Measurements from ENCODE around the gene EDEM1.

The EDEM1 gene

GRCh38 chr3:5210926-5211325 is 23.4 kb downstream of the EDEM1 start:
- H3K4me2 ChIP-seq: no peak overlapping the region
- no peak overlapping the region for H3K4me3 ChIP-seq
- no peaks in the 10 kb centered on the region for H3K27me3 ChIP-seq
- H3K9ac ChIP-seq: peak overlapping the region in 1 of 11 experiments; percentile 7; a peak in 1 of 22 replicates
- H4K20me1 ChIP-seq: peaks cover 87 to 100% (median 99%) of the 10 kb centered on the region in 11 experiments; a peak in 21 of 22 replicates
- H3K4me1 ChIP-seq: peaks cover 31 to 85% (median 41%) of the 10 kb centered on the region in 10 experiments
- no peaks in the 10 kb centered on the region for H3K9me3 ChIP-seq (replicated peaks in 1 of 11)
- no peak for TF ChIP-seq Cebpa-rat (IDR thresholded peaks at IDR 0.05)
- H3K36me3 ChIP-seq: peaks cover 98 to 100% (median 99%) of the 10 kb centered on the region in 11 experiments
- no peak overlapping the region for H3K27ac ChIP-seq

GRCh38 chr3:5212628-5213573 is 25.4 kb downstream of the EDEM1 start:
- no peak for TF ChIP-seq Cebpa-rat (IDR thresholded peaks at IDR 0.05)

GRCh38 chr3:5213574-5213966 is 26.1 kb downstream of the EDEM1 start:
- Histone ChIP-seq H3K27ac (peak overlapping the region in 2 of 11 experiments; percentile 24 to 37; a peak in 2 of 22 replicates), H3K27me3 (no peaks in the 10 kb centered on the region), H3K4me2 (peak overlapping the region in 5 of 11 experiments; percentile 0 to 38 (median 15); a peak in 5 of 22 replicates), H3K9ac (peak overlapping the region in 1 of 11 experiments; percentile 39; a peak in 1 of 22 replicates), H3K36me3 (peaks cover 97 to 100% (median 99%) of the 10 kb centered on the region in 11 experiments), H3K4me3 (no peak overlapping the region), H3K9me3 (replicated peaks in 1 of 11) (no peaks in the 10 kb centered on the region), H3K4me1 (peaks cover 44 to 80% (median 55%) of the 10 kb centered on the region in 10 experiments), H4K20me1 (peaks cover 88 to 100% (median 99%) of the 10 kb centered on the region in 11 experiments; a peak in 21 of 22 replicates)
- TF ChIP-seq Cebpa-rat (IDR thresholded peaks at IDR 0.05): no peak

More at GRCh38 chr3:5212628-5213573, 25.4 kb downstream of the EDEM1 start:
- H3K4me2 ChIP-seq: peak overlapping the region in 5 of 11 experiments; percentile 8 to 38 (median 22); a peak in 9 of 22 replicates
- H4K20me1 ChIP-seq: peaks cover 89 to 100% (median 99%) of the 10 kb centered on the region in 11 experiments; a peak in 21 of 22 replicates
- H3K4me1 ChIP-seq: peaks cover 44 to 76% (median 49%) of the 10 kb centered on the region in 10 experiments
- H3K27ac ChIP-seq: peak overlapping the region in 3 of 11 experiments; percentile 2 to 18 (median 13); a peak in 2 of 22 replicates
- H3K4me3 ChIP-seq: no peak overlapping the region
- peak overlapping the region in 2 of 11 experiments; percentile 18 to 45; a peak in 1 of 22 replicates for H3K9ac ChIP-seq
- H3K27me3 ChIP-seq: no peaks in the 10 kb centered on the region
- H3K9me3 ChIP-seq (replicated peaks in 1 of 11): no peaks in the 10 kb centered on the region
- H3K36me3 ChIP-seq: peaks cover 97 to 100% (median 99%) of the 10 kb centered on the region in 11 experiments

GRCh38 chr3:5214352-5214751 is 26.8 kb downstream of the EDEM1 start:
- no peak overlapping the region for H3K4me3 ChIP-seq
- H4K20me1 ChIP-seq: peaks cover 88 to 100% (median 99%) of the 10 kb centered on the region in 11 experiments; a peak in 21 of 22 replicates
- no peak for TF ChIP-seq Cebpa-rat (IDR thresholded peaks at IDR 0.05)
- H3K36me3 ChIP-seq: peaks cover 97 to 100% (median 99%) of the 10 kb centered on the region in 11 experiments
- peak overlapping the region in 1 of 11 experiments; percentile 4; a peak in 1 of 22 replicates for H3K4me2 ChIP-seq
- H3K9ac ChIP-seq: peak overlapping the region in 6 of 11 experiments; percentile 3 to 50 (median 37); a peak in 9 of 22 replicates
- H3K4me1 ChIP-seq: peaks cover 47 to 82% (median 58%) of the 10 kb centered on the region in 10 experiments
- no peaks in the 10 kb centered on the region for H3K9me3 ChIP-seq (replicated peaks in 1 of 11)
- peak overlapping the region in 7 of 11 experiments; percentile 10 to 43 (median 30); a peak in 7 of 22 replicates for H3K27ac ChIP-seq
- H3K27me3 ChIP-seq: no peaks in the 10 kb centered on the region

DNA sequence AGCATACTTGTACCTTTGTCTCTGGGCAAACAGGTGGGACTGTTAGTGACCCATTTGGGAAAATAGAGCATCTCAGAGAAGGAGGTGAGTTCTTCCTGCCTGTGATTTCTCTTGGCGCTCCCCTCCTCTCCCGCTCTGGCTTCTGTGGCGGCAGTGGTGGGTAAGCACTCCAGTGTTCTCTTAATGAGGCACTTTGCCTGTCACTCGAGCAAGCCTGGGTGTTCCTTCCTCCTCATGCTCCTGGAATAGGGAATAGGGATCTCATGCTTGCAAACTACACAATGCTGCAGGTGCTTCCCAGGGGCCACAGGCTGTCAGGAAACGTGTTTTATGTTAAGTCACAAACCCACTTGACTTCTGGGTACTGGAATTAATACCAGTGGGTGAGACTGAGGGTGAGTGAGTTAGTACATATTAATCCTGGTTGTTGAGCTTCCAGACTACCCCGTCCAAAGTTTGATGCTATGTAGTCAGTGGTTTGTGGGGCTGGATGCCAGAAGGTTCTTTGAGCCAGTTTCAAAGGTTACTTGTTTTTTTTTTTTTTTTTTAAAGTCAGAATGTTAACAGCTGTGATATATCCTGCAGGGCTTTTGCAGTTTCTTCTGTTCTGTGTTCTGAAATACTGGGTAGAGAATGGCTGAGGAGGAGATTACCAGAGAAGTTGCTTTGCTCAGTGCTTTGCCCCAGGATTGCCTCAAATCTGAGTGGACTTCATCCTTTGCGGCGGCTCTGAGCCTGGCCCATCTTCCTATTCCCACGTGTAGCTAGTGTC is 30.5 kb downstream of the EDEM1 start:
- H3K27me3 ChIP-seq: no peaks in the 10 kb centered on the region
- H4K20me1 ChIP-seq: peaks cover 66 to 99% (median 92%) of the 10 kb centered on the region in 11 experiments; a peak in 21 of 22 replicates
- no peak for TF ChIP-seq Cebpa-rat (IDR thresholded peaks at IDR 0.05)
- peak overlapping the region in 3 of 11 experiments; percentile 19 to 39 (median 20); a peak in 1 of 22 replicates for H3K4me2 ChIP-seq
- H3K36me3 ChIP-seq: peaks cover 65 to 87% (median 79%) of the 10 kb centered on the region in 11 experiments
- H3K4me1 ChIP-seq: peaks cover 32 to 70% (median 42%) of the 10 kb centered on the region in 10 experiments
- H3K9ac ChIP-seq: peak overlapping the region in 2 of 11 experiments; percentile 1 to 31; a peak in 1 of 22 replicates
- no peak overlapping the region for H3K4me3 ChIP-seq
- H3K9me3 ChIP-seq (replicated peaks in 1 of 11): no peaks in the 10 kb centered on the region
- no peak overlapping the region for H3K27ac ChIP-seq

GRCh38 chr3:5218815-5219214 is 31.3 kb downstream of the EDEM1 start:
- H3K4me2 ChIP-seq: peak overlapping the region in 2 of 11 experiments; percentile 7 to 39; a peak in 1 of 22 replicates
- H3K27me3 ChIP-seq: no peaks in the 10 kb centered on the region
- H3K36me3 ChIP-seq: peaks cover 57 to 80% (median 71%) of the 10 kb centered on the region in 11 experiments
- TF ChIP-seq Cebpa-rat (IDR thresholded peaks at IDR 0.05): no peak
- H4K20me1 ChIP-seq: peaks cover 57 to 91% (median 83%) of the 10 kb centered on the region in 11 experiments; a peak in 21 of 22 replicates
- H3K4me3 ChIP-seq: no peak overlapping the region
- peaks cover 24 to 62% (median 34%) of the 10 kb centered on the region in 10 experiments for H3K4me1 ChIP-seq
- no peak overlapping the region; a peak in 1 of 22 replicates for H3K27ac ChIP-seq
- H3K9me3 ChIP-seq (replicated peaks in 1 of 11): no peaks in the 10 kb centered on the region
- H3K9ac ChIP-seq: peak overlapping the region in 3 of 11 experiments; percentile 6 to 53 (median 21); a peak in 3 of 22 replicates

- H3K9ac ChIP-seq: peak overlapping the region in 3 of 11 experiments; percentile 6 to 53 (median 21); a peak in 4 of 22 replicates
Measured at GRCh38 chr3:5219216-5219615, 31.7 kb downstream of the EDEM1 start.

DNA sequence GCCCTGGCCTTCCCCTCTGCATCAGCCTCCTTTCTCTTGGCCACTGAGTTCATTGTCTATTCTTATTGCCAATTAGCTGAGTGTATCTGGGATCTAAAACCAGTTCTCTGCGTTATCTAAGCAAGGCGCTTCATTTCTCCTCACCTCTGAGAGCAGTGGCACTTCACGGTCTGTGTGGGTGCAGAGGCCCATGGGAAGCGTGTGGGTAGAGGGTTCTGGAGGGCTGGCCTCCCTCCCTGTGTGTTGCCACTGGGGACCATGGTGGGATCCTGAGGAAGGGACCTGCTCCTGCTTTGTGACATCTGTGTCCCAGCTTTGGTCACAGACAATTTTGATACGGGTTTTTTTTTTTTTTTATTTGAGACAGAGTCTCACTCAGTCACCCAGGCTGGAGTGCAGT is 32.7 kb downstream of the EDEM1 start:
- Histone ChIP-seq H3K4me3 (no peak overlapping the region), H3K4me2 (peak overlapping the region in 3 of 11 experiments; percentile 2 to 32 (median 13); a peak in 1 of 22 replicates), H3K36me3 (peaks cover 43 to 66% (median 57%) of the 10 kb centered on the region in 11 experiments), H3K9me3 (replicated peaks in 1 of 11) (no peaks in the 10 kb centered on the region), H3K27me3 (no peaks in the 10 kb centered on the region), H3K4me1 (peaks cover 14 to 48% (median 25%) of the 10 kb centered on the region in 10 experiments; a peak in 18 of 20 replicates), H4K20me1 (peaks cover 44 to 78% (median 70%) of the 10 kb centered on the region in 11 experiments; a peak in 21 of 22 replicates), H3K9ac (no peak overlapping the region), H3K27ac (peak overlapping the region in 4 of 11 experiments; percentile 1 to 34 (median 4); a peak in 1 of 22 replicates)
- TF ChIP-seq Cebpa-rat (IDR thresholded peaks at IDR 0.05): no peak

More at GRCh38 chr3:5219216-5219615, 31.7 kb downstream of the EDEM1 start:
- H3K9me3 ChIP-seq (replicated peaks in 1 of 11): no peaks in the 10 kb centered on the region
- H4K20me1 ChIP-seq: peaks cover 53 to 87% (median 79%) of the 10 kb centered on the region in 11 experiments; a peak in 21 of 22 replicates
- H3K4me2 ChIP-seq: peak overlapping the region in 3 of 11 experiments; percentile 7 to 39 (median 18); a peak in 1 of 22 replicates
- no peak overlapping the region for H3K4me3 ChIP-seq
- H3K27me3 ChIP-seq: no peaks in the 10 kb centered on the region
- TF ChIP-seq Cebpa-rat (IDR thresholded peaks at IDR 0.05): no peak
- peaks cover 20 to 58% (median 30%) of the 10 kb centered on the region in 10 experiments; a peak in 18 of 20 replicates for H3K4me1 ChIP-seq
- H3K36me3 ChIP-seq: peaks cover 53 to 76% (median 67%) of the 10 kb centered on the region in 11 experiments
- no peak overlapping the region; a peak in 1 of 22 replicates for H3K27ac ChIP-seq
